Right cardiac atrium (tissue), 5 donors: ENCODE measurements around the gene DCN. TPM values are rescaled to one million over a fixed set of nuclear protein-coding genes. Genes with fewer than 3 reads are reported as not detected.

Experiments
- ATAC-seq, 2 donors: fragments of 200-7000 bp; cut with Tn5 transposase; one replicate each; pipeline versions ENCODE4 v1.8.0 to v1.9.1; 2020; ENCODE audit warnings: moderate library complexity in 2 of 2, mild to moderate bottlenecking in 1 of 2
- DNase-seq, 3 donors: peaks; one replicate each; pipeline ENCODE4 v3.0.0-alpha.2; 2020
- H3K27ac ChIP-seq: one replicate; pipeline ENCODE4 v1.5.1; 2013; ENCODE audit warnings: mild to moderate bottlenecking, low read length, control low read depth, moderate library complexity
- H3K27me3 ChIP-seq: one replicate; pipeline ENCODE4 v1.6.1; 2013; ENCODE audit not compliant: control insufficient read depth, insufficient read depth
- H3K4me1 ChIP-seq: one replicate; pipeline ENCODE4 v1.6.1; 2013; ENCODE audit warnings: low read length; ENCODE audit not compliant: control insufficient read depth, insufficient read depth
- H3K4me3 ChIP-seq: one replicate; pipeline ENCODE4 v1.5.1; 2013; ENCODE audit warnings: low read length, control low read depth
- H3K9me3 ChIP-seq: one replicate; pipeline ENCODE4 v1.6.1; 2013; ENCODE audit warnings: low read length; ENCODE audit not compliant: control insufficient read depth
- WGBS: extraction: QIAGEN DNeasy Blood & Tissue Kit; methylation state at CpG from one replicate; pipeline ENCODE4 v1.1.7; 2013; 5-methylcytosine and 5-hydroxymethylcytosine counted together
- intact Hi-C, 4 donors: fragments of 100-400 bp; cut with DNase I; formaldehyde crosslinking; loops; one replicate each; pipeline versions ENCODE4 v1.11.0 to v1.14.0; 2022 to 2023
- polyA plus RNA-seq: library from polyadenylated mRNA; stranded (reverse); fragments of 200-250 nt; gene quantifications from one replicate; pipeline ENCODE4 v1.2.3, GENCODE V29; 2013
- total RNA-seq, 4 donors: library from RNA; stranded (reverse); fragmentation: NEBNext Ultra II Directional; extraction: Animal tissue kit (Norgen Biotek cat#: 25700); gene quantifications; one replicate each; pipeline ENCODE4 v1.2.1, GENCODE V29; 2021
- donor health status: healthy with polysubstance abuse.
- donor health status: DM: no; HTN: yes; CAD: no.
- donor health status: DM: no; HTN: no; CAD: no.
- donor health status: DM: no; HTN: yes; CAD: no; lungs with severe emphysema.
- donor health status: DM: yes; HTN: yes; CAD: no.

The DCN gene
- total and polyA plus RNA-seq, 5 donors = 764 to 1,790 (median 1,441) TPM

DNA sequence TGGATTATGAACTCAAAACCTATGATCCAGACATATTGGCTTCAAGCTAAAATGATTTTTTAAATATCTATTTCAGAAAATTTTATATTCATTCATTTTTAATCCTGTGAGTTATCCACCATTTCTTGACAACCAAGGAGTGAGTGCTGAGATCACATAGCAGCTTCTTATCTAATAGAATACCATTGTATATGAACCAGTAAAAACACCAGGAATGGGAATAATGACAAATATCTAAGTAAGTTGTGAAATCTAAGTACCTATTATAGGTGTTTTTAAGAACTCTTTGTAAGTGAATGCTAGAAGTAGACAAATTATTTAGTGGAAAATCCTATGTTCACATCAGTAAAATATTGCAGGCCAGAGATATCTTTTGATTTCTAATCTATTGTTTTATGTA is 79.5 kb downstream of the DCN start:
- no peak overlapping the region for H3K4me3 ChIP-seq
- ATAC-seq (no peak), DNase-seq (no peak)
- H3K27me3 ChIP-seq = no peaks in the 10 kb centered on the region
- H3K27ac ChIP-seq = no peak overlapping the region
- H3K9me3 ChIP-seq = no peaks in the 10 kb centered on the region
- intact Hi-C loops = loop anchor here in 2 of 4 donors (10.0 kb wide), 2 partner anchors 118 to 128 kb away; no protein-coding TSS in a partner anchor
- H3K4me1 ChIP-seq = no peaks in the 10 kb centered on the region

GRCh38 chr12:91100906-91101305 is 81.7 kb downstream of the DCN start:
- Histone ChIP-seq H3K27ac (no peak overlapping the region), H3K4me1 (no peaks in the 10 kb centered on the region), H3K4me3 (no peak overlapping the region), H3K27me3 (no peaks in the 10 kb centered on the region), H3K9me3 (no peaks in the 10 kb centered on the region)
- no peak for DNase-seq
- 74% methylated on average over 2 of the region's 2 CpGs for WGBS
- intact Hi-C loops = loop anchor here in 2 of 4 donors (10.0 kb wide), 2 partner anchors 116 to 126 kb away; no protein-coding TSS in a partner anchor
- ATAC-seq = no peak

DNA sequence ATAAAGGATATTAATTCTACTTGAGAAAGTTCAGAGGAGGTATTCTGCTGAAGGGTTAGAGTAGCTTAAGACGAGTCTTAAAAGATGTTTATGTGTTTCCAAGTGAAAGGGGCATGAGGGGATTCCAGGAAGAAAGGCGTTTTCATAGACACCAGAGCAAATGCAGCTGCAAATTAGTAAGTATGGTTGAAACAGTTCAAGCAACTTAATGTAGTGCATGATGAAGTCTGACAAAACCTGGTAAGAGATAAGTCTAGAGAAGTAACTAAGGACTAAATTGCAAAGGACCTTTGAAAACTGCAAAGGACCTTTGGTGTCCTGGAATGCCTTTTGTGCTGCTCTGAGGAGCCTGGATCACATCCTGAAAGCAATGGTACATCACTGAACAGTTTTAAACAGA is 82.8 kb downstream of the DCN start:
- Histone ChIP-seq H3K4me1 (no peaks in the 10 kb centered on the region), H3K27me3 (no peaks in the 10 kb centered on the region), H3K27ac (no peak overlapping the region), H3K9me3 (no peaks in the 10 kb centered on the region), H3K4me3 (no peak overlapping the region)
- no peak for DNase-seq
- intact Hi-C loops = loop anchor here in 2 of 4 donors (10.0 kb wide), 2 partner anchors 115 to 125 kb away; no protein-coding TSS in a partner anchor
- no peak for ATAC-seq
- 76% methylated on average over 2 of the region's 2 CpGs for WGBS

- DNase-seq (no peak), ATAC-seq (no peak)
- intact Hi-C loops = no loop called here
- WGBS = 46% methylated on average over 2 of the region's 2 CpGs
- Histone ChIP-seq H3K27me3 (no peaks in the 10 kb centered on the region), H3K4me1 (no peaks in the 10 kb centered on the region), H3K4me3 (no peak overlapping the region), H3K27ac (no peak overlapping the region), H3K9me3 (no peaks in the 10 kb centered on the region)
Observed at GRCh38 chr12:91099341-91099740, 83.3 kb downstream of the DCN start.

GRCh38 chr12:91098941-91099340 is 83.7 kb downstream of the DCN start:
- Histone ChIP-seq H3K9me3 (no peaks in the 10 kb centered on the region), H3K4me3 (no peak overlapping the region), H3K4me1 (no peaks in the 10 kb centered on the region), H3K27me3 (no peaks in the 10 kb centered on the region), H3K27ac (no peak overlapping the region)
- peak; percentile 50 to 73 for ATAC-seq
- WGBS = 26% methylated on average over 3 of the region's 3 CpGs
- intact Hi-C loops = no loop called here
- DNase-seq = peak in 1 of 3 donors; percentile 18

DNA sequence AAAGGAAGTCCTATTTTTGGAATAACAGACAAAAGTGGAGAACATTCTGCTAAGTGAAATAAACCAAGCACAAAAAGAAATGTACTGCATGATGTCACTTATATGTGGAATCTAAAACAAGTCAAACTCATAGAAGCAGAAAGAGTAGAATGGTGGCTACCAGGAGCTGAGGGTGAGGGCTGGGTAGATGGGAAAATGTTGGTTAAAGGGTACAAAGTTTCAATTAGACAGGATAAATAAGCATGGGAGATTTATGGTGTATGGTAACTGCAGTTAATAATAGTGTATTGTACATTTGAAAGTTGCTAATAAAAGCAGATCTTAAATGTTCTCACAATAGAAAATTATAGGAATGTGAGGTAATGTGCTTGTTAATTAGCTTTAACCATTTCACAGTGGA is 84.2 kb downstream of the DCN start:
- Histone ChIP-seq H3K9me3 (no peaks in the 10 kb centered on the region), H3K27ac (no peak overlapping the region), H3K4me1 (no peaks in the 10 kb centered on the region), H3K27me3 (no peaks in the 10 kb centered on the region), H3K4me3 (no peak overlapping the region)
- ATAC-seq (no peak), DNase-seq (no peak)
- intact Hi-C loops = no loop called here

GRCh38 chr12:91094957-91095356 is 87.7 kb downstream of the DCN start:
- WGBS = 73% methylated on average over 1 of the region's 1 CpG
- Histone ChIP-seq H3K27ac (no peak overlapping the region), H3K9me3 (no peaks in the 10 kb centered on the region), H3K4me1 (no peaks in the 10 kb centered on the region), H3K27me3 (no peaks in the 10 kb centered on the region), H3K4me3 (no peak overlapping the region)
- DNase-seq (no peak), ATAC-seq (no peak)
- intact Hi-C loops = no loop called here

DNA sequence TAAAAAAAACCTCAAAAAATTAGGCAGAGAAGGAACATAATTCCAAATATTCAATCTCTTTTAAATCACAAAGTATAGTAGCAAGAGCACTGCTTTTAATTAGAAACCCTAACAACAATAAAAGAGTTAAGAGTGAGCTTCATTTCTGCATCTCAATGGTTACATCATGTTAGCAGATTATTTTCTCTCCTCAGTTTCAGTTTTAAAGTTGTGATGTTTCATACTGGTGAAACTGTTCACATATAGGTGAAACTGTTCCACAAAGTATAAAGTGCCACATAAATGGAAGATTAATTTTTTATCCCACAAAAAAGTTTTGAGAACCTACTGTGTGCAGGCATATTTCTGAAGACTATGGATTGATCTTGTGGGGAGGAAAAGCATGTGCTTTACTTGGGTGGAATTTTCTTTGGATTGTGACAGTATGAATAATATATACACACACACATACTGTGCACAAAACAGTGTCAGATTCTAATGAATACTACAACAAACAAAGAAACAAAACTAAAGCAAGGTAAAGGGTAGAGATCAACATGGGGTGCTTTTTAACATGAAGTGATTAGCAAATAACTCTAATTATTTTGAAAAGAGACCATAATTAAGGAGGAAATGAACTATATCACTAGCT is 88.5 kb downstream of the DCN start:
- H3K27me3 ChIP-seq = no peaks in the 10 kb centered on the region

GRCh38 chr12:91093341-91093740 is 89.3 kb downstream of the DCN start:
- Histone ChIP-seq H3K27ac (no peak overlapping the region), H3K27me3 (no peaks in the 10 kb centered on the region), H3K4me3 (peak overlapping the region; percentile 25), H3K9me3 (no peaks in the 10 kb centered on the region), H3K4me1 (no peaks in the 10 kb centered on the region)
- DNase-seq = no peak
- 50% methylated on average over 4 of the region's 4 CpGs for WGBS
- no peak for ATAC-seq
- intact Hi-C loops = no loop called here

More for the DNA sequence above, 88.5 kb downstream of the DCN start:
- Histone ChIP-seq H3K9me3 (no peaks in the 10 kb centered on the region), H3K4me1 (no peaks in the 10 kb centered on the region), H3K4me3 (no peak overlapping the region), H3K27ac (no peak overlapping the region)
- intact Hi-C loops = no loop called here
- ATAC-seq (no peak), DNase-seq (no peak)

DNA sequence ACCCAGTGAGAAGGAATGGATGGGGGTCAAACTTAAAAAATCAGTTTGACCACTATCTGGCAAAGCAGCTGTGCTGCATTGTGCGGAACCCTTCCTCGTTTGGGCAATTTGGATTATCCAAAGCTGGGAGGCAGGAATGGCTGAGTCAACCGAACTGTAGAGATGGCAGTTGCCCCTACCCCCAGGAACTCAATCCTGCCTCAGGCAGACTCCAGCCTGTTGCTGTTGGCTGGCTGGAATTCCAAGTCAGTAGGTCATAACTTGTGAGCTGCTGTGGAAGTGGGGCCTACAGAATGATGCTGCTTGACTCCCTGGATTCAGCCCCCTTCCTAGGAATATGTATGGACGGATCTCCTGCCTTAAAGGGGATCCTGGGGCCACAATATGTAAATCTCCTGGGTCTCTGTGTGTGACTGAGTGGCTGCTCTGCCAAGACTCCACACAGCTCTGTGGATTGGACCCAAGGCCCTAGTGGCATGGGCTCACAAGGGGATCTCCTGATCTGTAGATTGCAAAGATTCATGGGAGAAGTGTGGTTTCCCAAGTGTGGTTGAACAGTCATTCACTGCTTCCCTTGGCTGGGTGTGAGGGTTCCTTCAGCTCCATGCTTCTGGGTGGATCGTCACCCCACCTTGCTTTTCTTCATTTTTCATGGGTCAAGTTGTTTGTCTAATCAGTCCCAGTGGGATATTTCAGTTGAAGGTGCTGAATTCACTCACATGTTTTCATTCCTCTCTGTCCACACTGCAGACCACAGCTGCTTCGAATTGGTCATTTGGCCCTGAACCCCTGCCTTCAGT is 90.5 kb downstream of the DCN start:
- no peak for DNase-seq
- intact Hi-C loops = no loop called here
- H3K27ac ChIP-seq = no peak overlapping the region
- H3K4me3 ChIP-seq = no peak overlapping the region
- WGBS = 69% methylated on average over 6 of the region's 6 CpGs
- no peaks in the 10 kb centered on the region for H3K9me3 ChIP-seq
- no peaks in the 10 kb centered on the region for H3K4me1 ChIP-seq
- no peaks in the 10 kb centered on the region for H3K27me3 ChIP-seq
- no peak for ATAC-seq
